Loucy (cell line): ENCODE measurements around the gene DHRS7C.

Experiments used
- EZH2phosphoT487 ChIP-seq: fragments of 200-600 bp; IDR thresholded peaks from 2 replicates; pipeline ENCODE4 v1.6.1; 2018; ENCODE audit warnings: antibody characterized with exemption, mild to moderate bottlenecking, moderate library complexity, borderline replicate concordance
- TF ChIP-seq, protein P1 (sequence below): fragments of 200-600 bp; sonication (generic); conservative IDR thresholded peaks from 2 replicates; pipeline ENCODE4 v1.5.1; 2014; ENCODE audit warnings: mild to moderate bottlenecking, antibody characterized with exemption, low read length

DNA sequence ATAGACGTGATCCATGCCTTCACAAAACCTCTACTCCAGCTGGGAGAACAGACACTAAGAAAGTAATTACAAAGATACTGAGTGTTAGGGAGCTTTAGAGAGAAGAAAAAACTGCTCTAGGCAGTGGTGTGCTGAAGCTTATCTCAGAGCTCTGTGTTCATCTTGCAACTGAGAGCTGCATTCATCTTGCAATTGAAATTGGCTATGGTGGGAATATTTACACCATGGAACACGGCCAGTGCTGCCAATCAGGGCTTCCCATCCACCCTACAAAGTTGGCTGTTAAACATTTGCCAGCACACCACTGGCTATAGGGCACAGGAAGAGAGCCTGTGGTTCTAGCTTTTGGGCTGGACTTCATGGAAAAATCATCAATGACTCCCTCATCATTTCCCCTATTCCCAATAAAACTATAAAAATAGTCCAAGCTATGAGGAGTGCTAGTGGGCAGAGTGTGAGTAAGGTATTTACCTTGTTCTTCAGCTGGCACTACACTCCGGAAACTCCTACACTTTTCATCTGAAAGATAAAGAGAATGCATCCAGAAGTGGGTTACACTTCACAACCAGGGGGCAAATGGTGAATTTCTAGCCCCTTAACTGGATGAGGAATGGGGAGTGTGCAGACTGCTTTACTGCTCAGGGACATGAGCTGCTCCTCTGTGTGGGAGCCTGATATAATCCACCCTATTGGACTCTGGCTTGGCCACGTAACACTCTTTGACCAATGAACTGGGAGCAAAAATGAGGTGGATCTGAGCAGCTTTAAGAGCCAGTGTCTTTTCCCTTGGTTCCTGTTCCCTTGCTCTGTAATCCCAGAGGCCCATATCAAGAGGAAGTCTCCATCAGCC is 18.9 kb upstream of the DHRS7C start:
- TF ChIP-seq, protein P1, sequence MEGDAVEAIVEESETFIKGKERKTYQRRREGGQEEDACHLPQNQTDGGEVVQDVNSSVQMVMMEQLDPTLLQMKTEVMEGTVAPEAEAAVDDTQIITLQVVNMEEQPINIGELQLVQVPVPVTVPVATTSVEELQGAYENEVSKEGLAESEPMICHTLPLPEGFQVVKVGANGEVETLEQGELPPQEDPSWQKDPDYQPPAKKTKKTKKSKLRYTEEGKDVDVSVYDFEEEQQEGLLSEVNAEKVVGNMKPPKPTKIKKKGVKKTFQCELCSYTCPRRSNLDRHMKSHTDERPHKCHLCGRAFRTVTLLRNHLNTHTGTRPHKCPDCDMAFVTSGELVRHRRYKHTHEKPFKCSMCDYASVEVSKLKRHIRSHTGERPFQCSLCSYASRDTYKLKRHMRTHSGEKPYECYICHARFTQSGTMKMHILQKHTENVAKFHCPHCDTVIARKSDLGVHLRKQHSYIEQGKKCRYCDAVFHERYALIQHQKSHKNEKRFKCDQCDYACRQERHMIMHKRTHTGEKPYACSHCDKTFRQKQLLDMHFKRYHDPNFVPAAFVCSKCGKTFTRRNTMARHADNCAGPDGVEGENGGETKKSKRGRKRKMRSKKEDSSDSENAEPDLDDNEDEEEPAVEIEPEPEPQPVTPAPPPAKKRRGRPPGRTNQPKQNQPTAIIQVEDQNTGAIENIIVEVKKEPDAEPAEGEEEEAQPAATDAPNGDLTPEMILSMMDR = no peak
- TF ChIP-seq EZH2phosphoT487 = no peak
